HG03135 (cell line): Measurements from ENCODE around the gene DCAKD.

Experiments used
- ATAC-seq: cut with Tn5 transposase; IDR thresholded peaks from one replicate; pipeline ENCODE4 v1.9.1; 2021; ENCODE audit warnings: mild to moderate bottlenecking, moderate library complexity; ENCODE audit not compliant: unreplicated experiment

Gene DCAKD

GRCh38 chr17:44977814-44978550 lies 73.5 kb downstream of the DCAKD start:
- no peak for ATAC-seq

GRCh38 chr17:44977065-44977464 lies 74.4 kb downstream of the DCAKD start:
- ATAC-seq, result no peak

GRCh38 chr17:44976206-44976605 lies 75.2 kb downstream of the DCAKD start:
- no peak for ATAC-seq
